HepG2 (cell line): ENCODE data around the gene SYTL2. TPM values are rescaled to one million over a fixed set of nuclear protein-coding genes. Genes with fewer than 3 reads are reported as not detected.

ENCODE experiments used
- ATAC-seq: fragments of 200-7000 bp; cut with Tn5 transposase; 3 replicates; pipeline ENCODE4 v1.9.1; 2020; ENCODE audit warnings: mild to moderate bottlenecking, moderate library complexity
- BruUV-seq: library from RNA; stranded (reverse); fragments of 400-500 nt; replicated peaks from 2 replicates; lab custom pipeline; 2021; lab: Mats Ljungman, UMichigan
- CTCF ChIA-PET: fragments of 300-600 bp; formaldehyde crosslinking; extraction: SDS; loops from one replicate; lab custom pipeline; 2021; ENCODE audit warnings: low total read pairs, inconsistent platforms, low intra/inter-chr PET ratio; lab: Yijun Ruan, JAX
- POLR2A ChIA-PET: fragments of 350-600 bp; sonication (Branson Sonifier 250); formaldehyde crosslinking; loops from one replicate; lab custom pipeline; 2020; ENCODE audit warnings: antibody characterized with exemption, inconsistent platforms; lab: Yijun Ruan, JAX
- DNase-seq: peaks from one replicate; pipeline ENCODE4 v3.0.0-alpha.2; 2015; ENCODE audit warnings: low spot score
- FAIRE-seq: peaks from 3 replicates; lab custom pipeline; 2011; peaks lifted over from hg19 to GRCh38; lab: Jason Lieb, UNC
- H2AFZ ChIP-seq: one replicate; pipeline ENCODE4 v1.6.1; 2011; ENCODE audit warnings: low read length, inconsistent platforms
- H3K27ac ChIP-seq: fragments of 300-600 bp; 3 replicates; pipeline ENCODE4 v1.8.0; 2011; ENCODE audit warnings: mixed run types, mild to moderate bottlenecking, mixed read lengths, low read length, inconsistent platforms; ENCODE audit not compliant: insufficient read depth; ENCODE audit errors: extremely low read length
- H3K27me3 ChIP-seq, 2 experiments: fragments of 200-600 bp in 1 of 2; 2 replicates in 1 of 2; 3 replicates in 1 of 2; pipeline versions ENCODE4 v1.6.0 to v1.8.0; 2011; ENCODE audit warnings: low read length in 2 of 2, mild to moderate bottlenecking in 2 of 2, moderate library complexity in 2 of 2, inconsistent platforms in 1 of 2; ENCODE audit not compliant: insufficient read depth in 2 of 2, control insufficient read depth in 1 of 2
- H3K36me3 ChIP-seq, 2 experiments: fragments of 200-600 bp in 1 of 2; replicated peaks in 1 of 2; 2 replicates in 1 of 2; 3 replicates in 1 of 2; pipeline versions ENCODE4 v1.5.1 to v1.8.0; 2011; ENCODE audit warnings: low read length in 2 of 2, inconsistent platforms in 1 of 2; ENCODE audit not compliant: insufficient read depth in 2 of 2, control insufficient read depth in 1 of 2
- H3K4me1 ChIP-seq: 2 replicates; pipeline ENCODE4 v1.5.1; 2012; ENCODE audit warnings: low read length, inconsistent platforms; ENCODE audit not compliant: insufficient read depth
- H3K4me2 ChIP-seq: 2 replicates; pipeline ENCODE4 v1.6.0; 2011; ENCODE audit warnings: low read depth, low read length, inconsistent platforms
- H3K4me3 ChIP-seq, 3 experiments: fragments of 200-600 bp in 1 of 3; sonication (generic), shearing (Covaris generic) in 1 of 3; replicated peaks in 1 of 3; 2 replicates each; pipeline ENCODE4 v1.5.1; 2011 to 2016; ENCODE audit warnings: low read length in 3 of 3, inconsistent platforms in 2 of 3, low read depth in 2 of 3, mild to moderate bottlenecking in 2 of 3, control low read depth in 1 of 3, mixed read lengths in 1 of 3; ENCODE audit not compliant: insufficient read depth in 1 of 3
- H3K79me2 ChIP-seq: one replicate; pipeline ENCODE4 v1.6.1; 2011; ENCODE audit warnings: low read length, inconsistent platforms; ENCODE audit not compliant: insufficient read depth
- H3K9ac ChIP-seq: 2 replicates; pipeline ENCODE4 v1.6.0; 2011; ENCODE audit warnings: mild to moderate bottlenecking, low read depth, low read length, inconsistent platforms; ENCODE audit not compliant: insufficient read depth
- H3K9me3 ChIP-seq: 2 replicates; pipeline ENCODE4 v1.5.1; 2012; ENCODE audit warnings: mild to moderate bottlenecking, low read length
- H4K20me1 ChIP-seq: 2 replicates; pipeline ENCODE4 v1.6.0; 2011; ENCODE audit warnings: inconsistent platforms, mild to moderate bottlenecking, low read length, moderate library complexity; ENCODE audit not compliant: insufficient read depth
- EED ChIP-seq: sonication (generic); formaldehyde crosslinking; IDR thresholded peaks from 2 replicates; pipeline ENCODE4 v1.5.0; 2020; ENCODE audit warnings: mild to moderate bottlenecking, missing genetic modification reagents
- HOXD1 ChIP-seq: sonication (generic); formaldehyde crosslinking; IDR thresholded peaks from 2 replicates; pipeline ENCODE4 v1.5.0; 2020; ENCODE audit warnings: missing genetic modification reagents
- IRX3 ChIP-seq: sonication (generic); formaldehyde crosslinking; IDR thresholded peaks from 2 replicates; pipeline ENCODE4 v1.8.1; 2023; ENCODE audit warnings: mild to moderate bottlenecking, low read depth, missing genetic modification reagents, borderline replicate concordance
- MBNL3 ChIP-seq: fragments of 250-450 bp; sonication (Bioruptor Pico); conservative IDR thresholded peaks from 2 replicates; pipeline ENCODE4 v1.8.0; 2022; ENCODE audit warnings: mild to moderate bottlenecking, inconsistent platforms
- PHF20 ChIP-seq: sonication (generic); formaldehyde crosslinking; IDR thresholded peaks from 2 replicates; pipeline ENCODE4 v1.5.0; 2020; ENCODE audit warnings: mild to moderate bottlenecking, missing genetic modification reagents
- SALL2 ChIP-seq: sonication (generic); formaldehyde crosslinking; IDR thresholded peaks from 2 replicates; pipeline ENCODE4 v1.8.1; 2023; ENCODE audit warnings: mild to moderate bottlenecking, missing genetic modification reagents, inconsistent platforms
- THAP11 ChIP-seq: IDR thresholded peaks from 2 replicates; pipeline ENCODE4 v1.6.1; 2016; ENCODE audit warnings: missing biosample characterization, missing genetic modification reagents
- ZHX2 ChIP-seq, 2 experiments: sonication (generic) in 1 of 2; formaldehyde crosslinking in 1 of 2; IDR thresholded peaks; 2 replicates each; pipeline versions ENCODE4 v1.6.1 to v1.9.0; 2014 to 2022; ENCODE audit warnings: antibody characterized with exemption in 1 of 2, borderline replicate concordance in 1 of 2, inconsistent platforms in 1 of 2, low read depth in 1 of 2, missing genetic modification reagents in 1 of 2
- ZMYM4 ChIP-seq: sonication (generic); formaldehyde crosslinking; IDR thresholded peaks from 2 replicates; pipeline ENCODE4 v1.8.1; 2023; ENCODE audit warnings: mild to moderate bottlenecking, missing genetic modification reagents
- ZNF296 ChIP-seq: sonication (generic); formaldehyde crosslinking; conservative IDR thresholded peaks from 2 replicates; pipeline ENCODE4 v1.5.0; 2020; ENCODE audit warnings: mild to moderate bottlenecking, missing genetic modification reagents
- ZNF432 ChIP-seq: sonication (generic); formaldehyde crosslinking; IDR thresholded peaks from 2 replicates; pipeline ENCODE4 v1.5.0; 2020; ENCODE audit warnings: missing genetic modification reagents, mild to moderate bottlenecking, borderline replicate concordance
- WGBS: methylation state at CpG from one replicate; pipeline ENCODE4 v1.1.6; 2017; ENCODE audit warnings: low lambda C conversion rate; 5-methylcytosine and 5-hydroxymethylcytosine counted together
- in situ Hi-C: cut with HindIII; loops from 2 replicates; pipeline ENCODE4 v1.10.0; 2017; ENCODE audit warnings: low pct_unique_long_range_greater_than_20kb; ENCODE audit not compliant: extremely low pct_ligation_motif_present
- intact Hi-C: fragments of 100-400 bp; cut with micrococcal nuclease; formaldehyde crosslinking; loops from one replicate; pipeline ENCODE4 v1.10.0; 2022; ENCODE audit not compliant: unreplicated experiment
- polyA plus RNA-seq, 8 experiments: library from polyadenylated mRNA; depleted of rRNA in 3 of 8; stranded (reverse) in 7 of 8; unstranded in 1 of 8; fragments of >200 nt; fragmentation: Illumina TruSeq in 4 of 8; extraction: Trizol in 4 of 8; gene quantifications; 2 replicates each; pipeline versions ENCODE4 v1.2.1 to v1.2.3, GENCODE V29; 2011 to 2016; ENCODE audit warnings: low read depth in 4 of 8, missing spikeins in 1 of 8, mixed read lengths in 1 of 8; ENCODE audit not compliant: insufficient read depth in 1 of 8
- total RNA-seq, 5 experiments: library from RNA; depleted of rRNA; stranded (reverse); fragments of >200 nt; fragmentation: Illumina TruSeq; extraction: Trizol; gene quantifications; 2 replicates each; pipeline ENCODE4 v1.2.3, GENCODE V29; 2016; ENCODE audit warnings: low read depth in 1 of 5

Gene SYTL2
- total and polyA plus RNA-seq, 2 of the 13 experiments (the other 11 are each of a cell fraction or from before 2014, with no cell fraction given) = 0.77 to 0.90 TPM

- Histone ChIP-seq H3K27ac (no peak overlapping the region), H3K27me3 (no peaks in the 10 kb centered on the region), H3K9ac (no peak overlapping the region), H2AFZ (no peak overlapping the region), H3K9me3 (no peaks in the 10 kb centered on the region), H3K4me1 (no peaks in the 10 kb centered on the region), H3K36me3 (no peaks in the 10 kb centered on the region), H3K79me2 (no peaks in the 10 kb centered on the region), H3K4me2 (no peak overlapping the region), H4K20me1 (no peaks in the 10 kb centered on the region), H3K4me3 (no peak overlapping the region)
- intact Hi-C loops = no loop called here
- BruUV-seq = no TSS peak
- TF ChIP-seq PHF20 (CRISPR knock-in tag) (no peak), HOXD1 (CRISPR knock-in tag) (no peak), ZNF296 (CRISPR knock-in tag) (no peak), MBNL3 (no peak)
- POLR2A ChIA-PET = no interaction called here
- no peak for ATAC-seq
- CTCF ChIA-PET = no interaction called here
- no peak for DNase-seq
- FAIRE-seq = no peak
- in situ Hi-C loops = no loop called here
Measured at GRCh38 chr11:85751724-85752123, 59.2 kb downstream of the SYTL2 start.

GRCh38 chr11:85750646-85751045 lies 60.3 kb downstream of the SYTL2 start:
- H3K9me3 ChIP-seq = no peaks in the 10 kb centered on the region
- no peaks in the 10 kb centered on the region for H3K79me2 ChIP-seq
- no TSS peak for BruUV-seq
- TF ChIP-seq SALL2 (CRISPR knock-in tag) (no peak), ZMYM4 (CRISPR knock-in tag) (no peak), ZHX2 (IDR thresholded peaks at IDR 0.05; ENCODE audit: low read depth) (no peak), ZHX2 (CRISPR knock-in tag; IDR thresholded peaks at IDR 0.05; ENCODE audit: borderline replicate concordance) (no peak), IRX3 (CRISPR knock-in tag) (no peak), ZNF432 (no peak), EED (CRISPR knock-in tag) (no peak), THAP11 (CRISPR knock-in tag) (no peak)
- H3K4me2 ChIP-seq = no peak overlapping the region
- no peak for DNase-seq
- no peak for FAIRE-seq
- no peaks in the 10 kb centered on the region for H4K20me1 ChIP-seq
- no peak overlapping the region for H3K9ac ChIP-seq
- no peaks in the 10 kb centered on the region for H3K27me3 ChIP-seq
- ChIA-PET POLR2A (no interaction called here), CTCF (no interaction called here)
- no peak overlapping the region for H3K4me3 ChIP-seq
- H3K4me1 ChIP-seq = no peaks in the 10 kb centered on the region
- in situ Hi-C loops (no loop called here), intact Hi-C loops (no loop called here)
- H3K36me3 ChIP-seq = no peaks in the 10 kb centered on the region
- no peak overlapping the region for H2AFZ ChIP-seq
- ATAC-seq = no peak
- H3K27ac ChIP-seq = no peak overlapping the region
- 0% methylated on average over 3 of the region's 3 CpGs for WGBS
